Suprapubic skin (tissue), 4 donors: ENCODE measurements around the gene CRNKL1. TPM values are rescaled to one million over a fixed set of nuclear protein-coding genes. Genes with fewer than 3 reads are reported as not detected.
"Not testable (repeated sequence)": the region's sequence is repeated elsewhere in the genome, so short reads cannot be mapped to it uniquely, and the experiment has no call there.

Experiments
- DNase-seq, 2 donors: peaks; one replicate each; pipeline ENCODE4 v3.0.0-alpha.2; 2019; ENCODE audit warnings: low spot score in 2 of 2
- H3K27ac ChIP-seq: fragments of 200-600 bp; sonication (generic); one replicate; pipeline ENCODE4 v1.5.1; 2019
- H3K27me3 ChIP-seq: fragments of 200-600 bp; sonication (generic); one replicate; pipeline ENCODE4 v1.5.1; 2019
- H3K36me3 ChIP-seq: fragments of 200-600 bp; sonication (generic); one replicate; pipeline ENCODE4 v1.5.1; 2019
- H3K4me1 ChIP-seq: fragments of 200-600 bp; sonication (generic); one replicate; pipeline ENCODE4 v1.5.1; 2019
- H3K4me3 ChIP-seq: fragments of 200-600 bp; sonication (generic); one replicate; pipeline ENCODE4 v1.5.1; 2019; ENCODE audit warnings: mild to moderate bottlenecking
- H3K9me3 ChIP-seq: fragments of 200-600 bp; sonication (generic); one replicate; pipeline ENCODE4 v1.5.1; 2019
- CTCF ChIP-seq, 2 donors: fragments of 200-600 bp in 1 of 2; fragments of 450-650 bp in 1 of 2; sonication (generic) in 1 of 2; IDR thresholded peaks; one replicate each; pipeline ENCODE4 v1.5.1; 2016 to 2019; ENCODE audit warnings: antibody characterized with exemption in 2 of 2, mild to moderate bottlenecking in 1 of 2, moderate library complexity in 1 of 2
- EP300 ChIP-seq: sonication (generic); formaldehyde crosslinking; IDR thresholded peaks from one replicate; pipeline ENCODE4 v1.6.1; 2017; ENCODE audit warnings: antibody characterized with exemption
- POLR2A ChIP-seq, 2 donors: fragments of 450-650 bp; IDR thresholded peaks; one replicate each; pipeline ENCODE4 v1.6.1; 2017; ENCODE audit warnings: antibody characterized with exemption in 2 of 2, mild to moderate bottlenecking in 2 of 2, moderate library complexity in 2 of 2
- POLR2AphosphoS5 ChIP-seq, 3 donors: sonication (generic); formaldehyde crosslinking; IDR thresholded peaks; one replicate each; pipeline ENCODE4 v1.6.1; 2017; ENCODE audit warnings: antibody characterized with exemption in 3 of 3
- WGBS: methylation state at CpG from one replicate; pipeline ENCODE4 v1.1.5; 2018; 5-methylcytosine and 5-hydroxymethylcytosine counted together
- total RNA-seq, 4 donors: library from RNA; depleted of rRNA; stranded (reverse); fragments of >200 nt; gene quantifications; one replicate each; pipeline ENCODE4 v1.1.0, GENCODE V29; 2016

Gene CRNKL1
- total RNA-seq, 4 donors from 2014 or later, result 13.6 to 19.4 (median 16.7) TPM

GRCh38 chr20:20009784-20010253 lies 42.4 kb downstream of the CRNKL1 start:
- DNase-seq, result no peak
- Histone ChIP-seq H3K27me3 (no peaks in the 10 kb centered on the region), H3K9me3 (no peaks in the 10 kb centered on the region), H3K4me1 (peaks cover 14% of the 10 kb centered on the region), H3K4me3 (no peak overlapping the region), H3K27ac (peak overlapping the region; percentile 64), H3K36me3 (no peaks in the 10 kb centered on the region)
- 68% methylated on average over 14 of the region's 14 CpGs for WGBS
- no peak for TF ChIP-seq CTCF (IDR thresholded peaks at IDR 0.05)
- TF ChIP-seq POLR2AphosphoS5 (IDR thresholded peaks at IDR 0.05), result no peak
- TF ChIP-seq EP300, result no peak
- no peak for TF ChIP-seq POLR2A (IDR thresholded peaks at IDR 0.05)

- 86% methylated on average over 7 of the region's 7 CpGs for WGBS
- TF ChIP-seq POLR2AphosphoS5 (IDR thresholded peaks at IDR 0.05) (no peak), POLR2A (IDR thresholded peaks at IDR 0.05) (no peak), CTCF (IDR thresholded peaks at IDR 0.05) (no peak), EP300 (no peak)
- peaks cover 13% of the 10 kb centered on the region for H3K36me3 ChIP-seq
- no peaks in the 10 kb centered on the region for H3K9me3 ChIP-seq
- H3K27me3 ChIP-seq, result no peaks in the 10 kb centered on the region
- DNase-seq, result no peak
- H3K4me1 ChIP-seq, result peaks cover 32% of the 10 kb centered on the region
- no peak overlapping the region for H3K27ac ChIP-seq
- no peak overlapping the region for H3K4me3 ChIP-seq
Measured at GRCh38 chr20:20005342-20005741, 46.9 kb downstream of the CRNKL1 start.

- peak overlapping the region; percentile 66 for H3K27ac ChIP-seq
- not testable (repeated sequence) for H3K27me3 ChIP-seq, DNase-seq, H3K9me3 ChIP-seq
- peaks cover 27% of the 10 kb centered on the region for H3K36me3 ChIP-seq
- peak overlapping the region; percentile 24 for H3K4me3 ChIP-seq
- 64% methylated on average over 6 of the region's 6 CpGs for WGBS
- peaks cover 25% of the 10 kb centered on the region for H3K4me1 ChIP-seq
Measured at GRCh38 chr20:20003955-20004322, 48.3 kb downstream of the CRNKL1 start.

- peaks cover 33% of the 10 kb centered on the region for H3K36me3 ChIP-seq
- H3K4me1 ChIP-seq, result peaks cover 25% of the 10 kb centered on the region
- peak overlapping the region; percentile 24 for H3K4me3 ChIP-seq
Measured at GRCh38 chr20:20003031-20003954, 49.0 kb downstream of the CRNKL1 start.

GRCh38 chr20:20002101-20002998 lies 49.9 kb downstream of the CRNKL1 start:
- Histone ChIP-seq H3K36me3 (peaks cover 43% of the 10 kb centered on the region), H3K27me3 (no peaks in the 10 kb centered on the region), H3K27ac (peak overlapping the region; percentile 66), H3K4me3 (no peak overlapping the region), H3K9me3 (no peaks in the 10 kb centered on the region), H3K4me1 (peaks cover 25% of the 10 kb centered on the region)
- TF ChIP-seq EP300, result no peak
- TF ChIP-seq POLR2AphosphoS5 (IDR thresholded peaks at IDR 0.05), result no peak
- TF ChIP-seq POLR2A (IDR thresholded peaks at IDR 0.05), result no peak
- TF ChIP-seq CTCF (IDR thresholded peaks at IDR 0.05), result no peak
- DNase-seq, result no peak
- 43% methylated on average over 9 of the region's 9 CpGs for WGBS

More at GRCh38 chr20:20003031-20003954, 49.0 kb downstream of the CRNKL1 start:
- 20% methylated on average over 23 of the region's 23 CpGs for WGBS
- Histone ChIP-seq H3K9me3 (no peaks in the 10 kb centered on the region), H3K27me3 (no peaks in the 10 kb centered on the region), H3K27ac (peak overlapping the region; percentile 66)
- no peak for DNase-seq
- TF ChIP-seq POLR2AphosphoS5 (IDR thresholded peaks at IDR 0.05), result peak in 2 of 3 donors; percentile 21 to 46
- TF ChIP-seq EP300, result no peak
